NCI-H524 treated with DMSO at 0.1 percent for 48 hours (cell line): Measurements from ENCODE around the gene POU2F1.

Experiments used
- DNase-seq: peaks from one replicate; lab custom pipeline; 2025; lab: John Stamatoyannopoulos, UW

POU2F1 gene

GRCh38 chr1:167220537-167221125 is at the start of gene POU2F1:
Gene POU2F1, plus strand, starts transcription at chr1:167220886. Its CDS starts 12 bp downstream, at chr1:167220898.
- DNase-seq, result peak; percentile 88

DNA sequence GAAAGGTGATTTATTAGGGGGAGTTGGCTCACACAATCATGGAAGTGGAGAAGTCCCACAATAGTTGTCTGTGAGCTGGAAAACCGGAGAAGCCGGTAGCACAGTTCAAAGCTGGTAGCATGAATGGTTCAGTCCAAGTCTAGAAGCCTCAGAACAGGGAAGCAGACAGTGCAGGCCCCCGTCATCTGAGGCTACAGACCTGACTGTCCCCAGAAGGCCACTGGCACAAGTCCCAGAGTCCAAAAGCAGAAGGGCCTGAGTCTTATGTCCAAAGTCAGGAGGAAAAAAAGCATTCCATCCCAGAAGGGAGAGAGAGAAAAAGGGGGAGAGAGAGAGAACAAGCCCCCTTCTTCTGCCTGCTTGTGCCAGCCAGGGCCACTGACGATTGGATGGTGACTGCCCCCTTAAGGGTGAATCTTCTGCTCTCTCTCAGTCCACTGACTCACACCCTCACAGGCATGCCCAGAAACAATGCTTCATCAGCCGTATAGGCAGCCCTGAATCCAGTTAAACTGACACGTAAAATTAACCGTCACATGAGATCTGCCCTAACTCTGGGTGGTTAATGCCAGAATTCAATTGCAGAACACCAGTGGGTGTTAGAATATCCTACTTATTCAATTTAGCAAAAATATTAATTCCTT is 49.3 kb upstream of the POU2F1 start:
- DNase-seq, result no peak

GRCh38 chr1:167173516-167174184 is 47.0 kb upstream of the POU2F1 start:
- DNase-seq, result no peak

DNA sequence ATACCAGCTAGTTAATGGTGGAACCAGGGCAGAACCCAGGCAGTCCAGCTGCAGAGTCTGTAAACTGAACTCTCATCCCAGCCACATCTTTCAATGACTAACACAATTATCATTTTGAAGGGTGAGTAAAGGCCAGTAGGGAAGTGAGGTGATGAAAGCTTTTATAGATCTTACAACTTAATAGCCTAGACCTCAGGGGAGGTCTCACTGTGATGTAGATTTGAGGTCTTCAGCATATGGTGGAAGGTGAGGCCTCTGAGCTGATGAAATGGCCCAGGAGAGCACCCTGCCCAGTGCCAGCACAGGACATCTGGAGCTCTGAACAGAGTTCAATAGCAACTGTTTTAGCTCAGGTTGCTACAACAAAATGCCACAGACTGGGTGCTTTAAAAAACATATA is 44.8 kb upstream of the POU2F1 start:
- DNase-seq, result no peak

- no peak for DNase-seq
Measured at GRCh38 chr1:167178831-167179230, 41.9 kb upstream of the POU2F1 start.

DNA sequence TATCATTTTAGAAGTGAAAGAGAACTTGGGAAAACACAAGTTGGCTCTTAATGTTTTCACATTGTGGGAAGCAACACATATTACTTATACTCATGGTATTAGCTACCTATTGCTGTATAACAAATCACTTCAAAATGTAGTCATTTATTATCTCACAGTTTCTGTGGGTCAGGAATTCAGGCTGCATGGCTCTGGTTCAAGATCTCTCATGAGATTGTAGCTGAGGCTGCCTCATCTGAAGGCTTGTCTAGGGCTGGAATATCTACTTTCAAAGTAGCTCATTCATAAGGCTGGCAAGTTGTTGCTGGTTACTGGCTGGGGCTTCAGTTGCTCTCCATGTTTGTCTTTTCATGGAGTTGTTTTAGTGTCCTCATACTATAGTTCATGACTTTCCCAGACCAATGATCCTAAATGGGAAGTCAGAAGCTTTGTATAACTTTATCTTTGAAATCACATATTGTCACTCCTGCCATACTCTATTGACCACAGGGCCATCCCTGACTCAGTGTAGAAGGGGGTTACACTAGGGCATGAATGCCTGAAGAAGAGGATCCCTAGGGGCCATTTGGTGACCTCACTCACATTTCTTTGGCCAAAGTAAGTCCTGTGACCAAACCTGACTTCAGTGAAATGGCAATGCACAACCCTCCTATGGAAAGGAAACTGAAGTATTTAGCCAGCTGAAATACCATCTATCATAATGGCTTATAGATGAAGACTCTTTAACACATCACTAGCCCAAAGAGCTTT is 37.9 kb upstream of the POU2F1 start:
- DNase-seq, result no peak

DNA sequence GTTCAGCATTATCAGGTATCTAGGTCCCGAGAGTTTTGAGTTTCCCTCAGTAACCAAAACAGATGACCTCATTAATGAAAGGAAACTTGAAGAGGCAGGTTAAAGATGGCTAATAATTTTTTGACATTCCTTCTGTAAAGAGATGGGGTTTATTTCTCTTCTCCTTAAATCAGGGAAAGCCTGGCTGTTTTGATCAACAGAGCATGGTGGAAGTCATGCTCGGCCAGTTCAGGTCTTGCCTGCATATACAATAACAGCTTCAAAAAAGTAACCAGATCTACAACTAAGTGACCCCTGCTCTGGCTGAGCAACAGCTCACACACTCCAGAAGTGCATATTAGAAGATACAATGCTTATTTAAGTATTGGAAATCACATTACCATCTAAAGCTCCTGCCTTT is 36.6 kb upstream of the POU2F1 start:
- DNase-seq, result no peak

GRCh38 chr1:167185062-167185461 is 35.6 kb upstream of the POU2F1 start:
- no peak for DNase-seq

- no peak for DNase-seq
Measured at GRCh38 chr1:167185974-167186657, 34.6 kb upstream of the POU2F1 start.

- DNase-seq, result peak; percentile 93
Measured at GRCh38 chr1:167186771-167187170, 33.9 kb upstream of the POU2F1 start.

DNA sequence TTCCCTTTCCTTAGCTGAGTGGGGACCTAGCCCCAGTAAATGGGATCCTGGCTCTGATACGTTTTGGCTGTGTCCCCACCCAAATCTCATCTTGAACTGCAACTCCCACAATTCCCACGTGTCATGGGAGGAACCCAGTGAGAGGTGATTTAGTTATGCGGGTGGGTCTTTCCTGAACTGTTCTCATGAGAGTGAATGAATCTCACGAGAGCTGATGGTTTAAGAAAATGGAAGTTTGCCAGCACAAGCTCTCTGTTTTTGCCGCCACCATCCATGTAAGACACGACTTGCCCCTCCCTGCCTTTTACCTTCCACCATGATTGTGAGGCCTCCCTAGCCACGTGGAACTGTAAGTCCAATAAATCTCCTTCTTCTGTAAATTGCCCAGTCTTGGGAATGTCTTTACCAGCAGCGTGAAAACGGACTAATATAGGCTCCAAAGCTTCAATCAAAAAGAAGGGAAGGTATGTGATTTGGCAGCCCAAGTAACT is 29.9 kb upstream of the POU2F1 start:
- no peak for DNase-seq

DNA sequence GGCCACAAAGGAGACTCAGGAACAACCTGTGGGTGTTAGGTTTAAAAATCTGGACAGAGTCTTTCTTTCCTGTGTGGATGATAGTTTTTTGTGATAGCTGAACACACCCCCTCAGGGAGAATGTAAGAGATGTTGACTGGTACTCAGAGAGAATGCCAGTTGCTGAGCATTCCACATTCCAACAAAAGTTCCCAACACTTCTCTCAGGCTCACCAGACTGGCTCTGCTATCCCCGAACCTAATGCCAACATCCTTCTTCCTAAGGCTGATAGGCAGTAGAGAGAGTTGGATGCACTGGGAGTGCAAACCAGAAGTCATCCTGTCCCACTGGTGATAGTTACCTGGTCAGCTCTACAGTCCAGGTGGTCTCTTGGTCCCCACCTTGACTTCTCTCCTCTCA is 28.7 kb upstream of the POU2F1 start:
- DNase-seq, result no peak

- DNase-seq, result no peak
Measured at GRCh38 chr1:167194182-167194581, 26.5 kb upstream of the POU2F1 start.

DNA sequence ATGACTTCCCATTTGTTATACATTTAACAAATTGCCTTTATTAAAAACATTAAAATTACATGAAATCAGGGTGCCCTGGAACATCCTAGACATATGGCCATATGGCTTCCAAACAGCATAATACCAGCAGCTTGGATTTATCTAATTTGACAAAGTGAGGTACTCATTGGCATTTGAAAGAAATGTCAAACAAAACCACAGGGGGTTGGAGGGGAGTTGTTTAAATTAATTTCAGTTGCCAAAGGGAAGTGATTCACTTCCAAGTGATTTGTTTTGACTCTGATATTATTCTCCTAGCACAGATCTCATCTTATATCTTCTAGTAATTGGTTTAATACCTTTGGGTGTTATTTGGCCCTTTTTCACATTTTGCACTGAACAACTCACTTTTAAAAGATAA is 24.5 kb upstream of the POU2F1 start:
- no peak for DNase-seq

GRCh38 chr1:167197236-167197635 is 23.4 kb upstream of the POU2F1 start:
- DNase-seq, result no peak

DNA sequence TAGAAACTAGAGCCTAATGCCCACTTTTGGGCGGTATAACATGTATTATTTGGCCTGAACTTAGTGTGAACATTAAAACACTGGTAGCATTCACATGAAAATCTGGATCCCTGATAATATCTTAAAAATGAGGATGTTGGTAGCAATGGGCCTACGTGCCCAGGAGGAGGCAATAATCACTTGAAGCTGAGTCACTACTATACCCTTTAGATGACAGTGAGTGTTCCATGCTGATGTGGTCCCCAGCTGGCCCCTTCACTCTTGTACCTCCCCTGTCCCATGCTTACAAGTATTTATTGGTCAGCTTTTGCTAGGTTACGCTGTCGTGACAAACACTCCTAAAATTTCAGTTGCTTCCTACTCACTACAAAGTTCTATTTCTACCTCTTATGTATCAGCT is 23.0 kb upstream of the POU2F1 start:
- no peak for DNase-seq

DNA sequence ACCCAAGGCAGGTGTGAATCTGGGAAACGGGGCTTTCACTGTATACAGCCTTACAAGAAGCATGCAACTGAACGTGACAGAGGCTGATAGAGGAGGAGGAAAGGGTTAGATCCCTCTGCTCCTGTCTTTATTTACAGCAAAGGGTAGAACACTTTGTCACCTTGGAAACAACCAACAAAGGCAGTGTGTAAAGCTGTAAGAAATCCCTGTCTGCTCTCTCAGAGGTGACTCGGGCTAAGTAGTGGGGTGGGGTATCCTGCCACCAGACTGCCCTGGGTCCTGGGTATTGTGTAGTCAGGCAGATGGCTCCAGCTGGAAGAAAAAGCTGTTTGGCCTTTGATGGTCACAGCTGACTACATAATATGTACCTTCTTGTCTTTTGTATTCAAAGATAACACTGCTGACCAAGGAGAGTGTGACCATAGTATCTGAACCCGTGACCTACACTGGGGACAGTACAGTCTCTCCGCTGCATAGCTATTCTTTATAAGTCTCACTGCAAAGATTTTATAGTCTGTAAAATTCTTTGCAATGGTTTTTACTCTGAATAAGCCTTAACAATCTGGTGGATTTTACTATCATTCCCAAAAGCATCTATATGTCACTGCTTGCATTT is 22.1 kb upstream of the POU2F1 start:
- peak; percentile 16 for DNase-seq

DNA sequence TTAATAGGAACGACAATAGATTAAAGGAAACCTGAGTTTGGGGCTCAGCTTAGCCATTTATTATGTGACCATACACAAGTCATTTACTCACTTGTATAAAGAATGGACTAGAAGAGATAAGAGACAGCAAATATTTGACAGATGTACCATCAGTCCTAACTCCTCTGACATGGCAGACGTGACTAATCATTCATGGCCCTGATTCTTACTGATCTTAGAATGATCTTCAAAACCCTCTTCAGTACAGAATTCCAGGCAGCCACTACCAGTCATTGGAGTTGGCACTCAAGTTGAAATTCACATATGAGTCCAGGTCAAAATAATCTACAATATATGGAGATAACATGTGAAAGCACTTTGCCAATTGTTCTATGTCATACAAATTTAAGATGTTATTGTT is 21.0 kb upstream of the POU2F1 start:
- DNase-seq, result no peak

- DNase-seq, result no peak
Measured at GRCh38 chr1:167200272-167200671, 20.4 kb upstream of the POU2F1 start.

DNA sequence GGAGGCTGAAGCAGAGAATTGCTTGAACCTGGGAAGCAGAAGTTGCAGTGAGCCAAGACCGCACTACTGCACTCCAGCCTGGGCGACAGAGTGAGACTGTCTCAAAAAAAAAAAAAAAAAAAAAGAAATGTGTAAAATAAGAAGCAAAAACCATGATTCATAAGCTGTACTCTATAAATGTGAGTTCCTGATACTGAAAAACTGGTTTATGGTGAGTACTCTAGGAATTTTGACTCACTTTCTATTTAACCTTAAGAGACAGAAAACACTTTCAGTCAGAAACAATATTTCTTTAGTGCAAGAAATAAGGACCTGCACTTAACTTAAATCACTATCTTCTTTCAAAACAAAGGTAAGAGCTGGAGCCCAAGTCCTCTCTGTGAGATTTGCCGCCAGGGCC is 19.9 kb upstream of the POU2F1 start:
- DNase-seq, result no peak

GRCh38 chr1:167202049-167202448 is 18.6 kb upstream of the POU2F1 start:
- DNase-seq, result no peak
